Activated CD8-positive, alpha-beta memory T cell treated with anti-CD3 and anti-CD28 coated beads for 1 hour (primary cell): ENCODE measurements around the gene DTD1.

Experiments used
- DNase-seq, 2 donors: peaks; one replicate each; pipeline ENCODE4 v3.0.0-alpha.2; 2020; ENCODE audit warnings: low read depth in 1 of 2; ENCODE audit errors: extremely low read depth in 1 of 2

The DTD1 gene

DNA sequence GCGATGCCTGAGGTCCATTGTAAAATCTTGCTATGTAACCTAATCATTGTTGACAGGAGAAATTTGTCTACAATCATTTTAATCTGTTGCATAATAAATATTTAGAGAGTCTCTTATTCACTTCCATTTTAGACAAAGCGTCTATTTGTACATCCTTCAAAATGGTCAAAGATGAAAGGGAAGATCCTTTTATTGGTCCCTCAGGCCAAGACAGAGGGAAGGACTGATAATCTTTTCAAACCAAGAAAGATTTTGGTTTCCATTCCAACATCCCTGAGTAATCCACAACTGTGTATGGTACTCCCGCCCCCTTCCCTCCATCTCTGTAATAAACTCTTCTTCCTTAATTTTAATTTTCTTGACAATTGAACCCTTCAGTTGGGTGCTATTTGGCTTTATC lies 114.1 kb downstream of the DTD1 start:
- no peak for DNase-seq

DNA sequence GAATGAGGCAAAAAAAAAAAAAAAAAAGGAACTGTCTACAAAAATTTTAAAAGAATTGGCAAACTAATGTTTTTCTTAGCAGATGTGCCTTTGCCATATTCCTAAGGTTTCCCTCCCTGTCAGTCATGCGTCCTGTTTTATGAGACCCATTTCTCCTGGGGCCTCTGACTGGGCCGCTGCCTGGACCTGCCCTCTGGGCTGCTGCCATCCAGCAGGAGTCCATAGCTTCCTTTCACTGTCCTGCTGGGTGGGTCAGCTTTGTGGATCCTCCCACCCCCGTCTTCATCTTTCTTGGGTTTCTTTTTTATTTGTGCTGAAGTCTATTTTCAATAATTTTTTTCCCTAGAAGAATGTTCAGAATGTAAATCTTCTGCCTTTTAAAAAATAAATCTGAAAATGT lies 114.9 kb downstream of the DTD1 start:
- no peak for DNase-seq

DNA sequence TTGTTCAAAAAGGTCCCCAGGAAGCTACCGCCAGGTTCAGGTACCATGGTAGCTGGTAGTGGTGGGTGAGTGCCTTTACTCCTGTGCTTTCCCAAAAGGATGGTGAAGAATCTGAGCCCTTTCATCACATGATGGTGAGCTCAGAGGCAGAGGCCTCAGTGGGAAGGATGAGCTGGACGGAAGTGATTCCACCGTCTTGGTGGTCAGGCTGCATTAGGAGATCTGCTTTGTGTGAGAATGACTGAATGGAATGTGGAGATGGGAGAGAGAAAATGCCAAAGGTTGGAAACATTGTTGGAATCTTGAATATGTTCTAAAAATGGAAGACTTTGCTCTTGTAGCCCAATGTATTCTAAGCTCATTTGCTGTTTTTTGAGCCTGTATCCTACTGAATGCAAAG lies 117.6 kb downstream of the DTD1 start:
- DNase-seq: no peak

DNA sequence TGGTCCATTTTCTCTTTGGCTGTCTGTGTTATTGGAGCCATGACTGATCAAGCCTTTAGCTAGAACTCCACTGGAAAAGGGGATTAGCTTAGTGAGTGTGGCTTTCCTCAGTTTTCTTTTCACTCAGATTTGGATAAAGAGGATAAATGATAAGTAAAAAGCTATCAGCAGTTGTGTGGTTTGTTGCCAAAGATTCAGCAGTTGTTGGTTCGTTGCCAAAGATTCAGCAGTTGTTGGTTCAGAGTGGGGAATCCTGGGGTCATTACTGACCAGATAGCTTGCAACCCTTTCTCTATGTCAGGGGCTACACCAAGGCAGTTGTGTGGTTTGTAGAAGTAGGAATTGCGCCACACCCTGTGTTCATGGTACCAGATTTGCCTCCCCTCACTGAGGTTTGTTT lies 118.1 kb downstream of the DTD1 start:
- no peak for DNase-seq

DNA sequence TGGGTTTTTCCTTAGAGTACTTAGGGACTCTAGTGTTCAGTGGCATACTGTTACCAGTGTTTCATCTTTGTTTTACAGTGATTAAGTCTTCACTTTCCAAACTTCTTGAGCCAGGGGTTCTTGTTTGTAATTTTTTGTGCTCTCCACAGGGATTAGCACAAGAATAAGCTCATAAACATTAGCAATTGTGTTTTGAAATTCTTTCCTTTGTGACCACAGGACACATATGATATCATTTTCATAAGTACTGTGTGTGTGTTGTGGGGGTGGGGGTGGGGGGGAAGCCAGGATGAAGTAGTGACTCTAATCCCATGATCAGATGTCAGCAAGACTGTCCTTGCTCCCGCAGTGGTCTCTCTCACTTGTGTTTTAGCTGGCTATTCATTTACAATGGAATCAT lies 124.3 kb downstream of the DTD1 start:
- no peak for DNase-seq

DNA sequence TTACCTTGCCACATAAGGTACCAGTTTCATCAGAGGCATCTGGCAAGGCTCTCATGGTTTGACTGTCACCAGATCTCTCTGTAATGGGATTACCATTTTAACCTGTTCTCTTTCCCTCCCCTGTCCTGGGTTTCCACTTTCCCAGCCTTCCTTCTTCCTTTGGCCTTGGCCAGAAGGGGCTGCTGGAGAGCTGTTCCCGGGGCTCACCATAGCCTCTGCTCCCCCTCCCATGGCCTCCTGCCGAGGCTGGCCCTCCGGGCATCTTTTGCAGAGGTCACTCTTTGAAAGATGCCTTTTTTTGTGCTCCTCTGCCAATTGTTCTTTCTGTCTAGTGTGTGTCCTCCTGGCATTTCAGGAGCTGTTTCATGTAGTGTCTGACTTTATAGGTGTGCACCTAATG lies 125.0 kb downstream of the DTD1 start:
- no peak for DNase-seq

DNA sequence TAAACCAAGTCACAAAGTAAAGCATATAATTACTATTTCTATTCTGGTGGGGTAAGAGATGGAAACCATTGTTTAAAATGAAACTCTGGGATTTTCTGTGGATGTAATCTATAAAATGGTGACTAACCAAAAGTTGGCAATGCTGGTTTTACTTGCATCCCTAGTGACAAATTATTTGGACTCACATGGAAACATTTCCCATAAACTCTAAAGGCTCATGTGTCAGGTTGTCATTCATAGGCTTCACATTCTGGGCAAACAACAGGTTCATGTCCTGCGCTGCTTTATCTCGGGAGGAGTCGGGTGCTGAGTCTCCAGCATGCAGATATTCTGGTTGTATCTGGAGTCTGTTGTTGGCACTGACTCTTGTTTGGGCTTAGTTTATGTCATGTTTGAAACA lies 127.7 kb downstream of the DTD1 start:
- DNase-seq: no peak

DNA sequence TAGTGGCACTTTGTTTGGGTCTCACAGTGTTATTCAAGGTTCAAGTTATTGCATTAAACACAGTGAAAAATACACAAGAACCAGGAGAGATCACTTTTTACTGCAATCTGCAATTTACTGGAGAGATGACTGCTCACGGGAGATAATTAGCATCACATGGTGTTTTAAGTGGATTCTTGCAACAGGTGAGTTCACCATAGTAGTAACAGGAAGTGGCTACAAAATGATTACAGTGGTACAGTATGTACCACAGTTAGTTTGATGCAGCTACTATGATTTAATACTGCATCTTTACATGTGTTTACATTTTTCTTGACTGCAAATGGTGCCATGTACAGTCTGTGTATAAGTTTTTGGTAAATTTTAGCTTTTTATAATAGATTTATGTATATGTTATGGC lies 129.2 kb downstream of the DTD1 start:
- DNase-seq: no peak

DNA sequence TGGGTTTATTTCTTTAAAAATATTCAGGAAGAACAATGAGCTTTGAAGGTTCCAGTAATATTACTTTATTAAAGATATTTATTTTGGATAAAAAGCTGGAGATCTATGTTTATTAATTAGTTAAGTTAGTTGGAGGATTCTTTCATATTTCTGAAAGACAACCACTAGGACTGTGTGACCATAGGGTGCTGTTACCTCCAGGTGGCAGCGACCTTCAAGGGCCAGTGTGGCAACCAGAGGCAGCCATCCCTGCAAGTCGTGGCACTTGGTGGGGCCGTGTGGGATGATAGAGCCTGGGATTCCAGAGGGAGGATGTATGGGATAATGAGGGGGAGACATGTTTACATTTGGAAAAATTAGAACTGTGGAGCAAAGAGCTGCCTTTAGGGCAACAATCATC lies 130.3 kb downstream of the DTD1 start:
- DNase-seq: no peak

DNA sequence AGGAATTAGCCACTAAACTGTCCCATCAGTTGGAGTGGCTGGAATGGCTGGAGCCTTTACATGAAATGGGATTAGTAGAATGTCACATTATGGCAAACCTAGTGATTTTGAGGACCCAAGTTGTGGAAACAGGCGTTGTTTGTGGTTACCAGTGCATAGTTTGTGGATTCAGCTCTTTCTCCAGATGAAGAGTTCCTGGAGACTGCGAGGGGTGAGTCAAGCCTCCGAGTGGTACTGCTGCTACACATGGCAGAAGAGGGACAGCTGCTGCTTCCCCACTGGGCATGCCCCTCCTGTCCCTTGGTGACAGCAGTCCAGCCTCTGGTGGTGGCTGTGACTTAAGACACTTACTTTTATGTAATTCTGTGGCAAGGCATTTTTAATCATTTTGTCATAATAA lies 131.6 kb downstream of the DTD1 start:
- DNase-seq: no peak

DNA sequence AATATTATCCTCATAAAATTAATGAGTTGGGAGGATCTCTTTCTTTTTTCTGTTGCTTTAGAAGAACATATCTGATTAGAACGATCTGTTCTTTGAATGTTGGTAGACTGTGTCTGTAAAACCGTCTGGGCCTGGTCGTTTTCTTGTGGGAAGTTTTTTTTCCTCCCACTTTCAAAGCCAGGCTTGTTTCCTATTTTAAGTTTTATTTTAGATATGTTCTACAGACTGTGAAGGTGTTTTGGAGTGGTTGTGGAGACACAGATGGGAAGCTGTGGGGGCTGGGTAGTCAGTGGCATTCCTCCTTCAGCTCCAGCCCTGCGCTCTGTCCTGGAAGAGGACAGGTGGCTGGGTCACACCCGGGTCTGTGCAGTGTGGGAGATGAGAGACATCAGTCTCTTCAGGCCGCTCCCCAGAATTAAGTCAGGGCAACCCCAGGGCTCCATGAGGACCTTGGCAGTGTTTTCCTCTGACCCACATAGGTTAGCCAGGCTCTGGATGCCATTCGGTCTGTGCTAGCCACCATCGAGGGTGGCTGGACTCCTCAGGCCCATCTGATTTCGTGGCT lies 133.8 kb downstream of the DTD1 start:
- DNase-seq: no peak

DNA sequence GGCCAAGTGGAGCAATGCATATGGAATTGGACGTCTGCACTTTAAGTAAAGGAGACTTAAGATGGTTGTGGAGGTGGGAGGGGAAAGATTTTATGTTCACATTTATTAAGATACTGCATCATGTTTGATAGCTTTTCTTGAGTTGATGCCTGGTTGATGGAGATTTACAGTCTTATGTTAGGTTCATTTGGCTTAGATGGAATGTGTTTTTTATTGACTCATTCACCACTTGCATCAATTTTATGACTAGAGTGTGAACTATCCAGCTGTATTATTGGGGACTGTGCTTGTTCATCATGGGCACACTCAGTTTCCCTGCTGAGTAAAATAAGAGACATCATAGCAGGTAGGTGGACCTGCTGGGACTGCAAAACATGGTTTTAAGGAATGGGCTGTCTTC lies 134.5 kb downstream of the DTD1 start:
- no peak for DNase-seq

DNA sequence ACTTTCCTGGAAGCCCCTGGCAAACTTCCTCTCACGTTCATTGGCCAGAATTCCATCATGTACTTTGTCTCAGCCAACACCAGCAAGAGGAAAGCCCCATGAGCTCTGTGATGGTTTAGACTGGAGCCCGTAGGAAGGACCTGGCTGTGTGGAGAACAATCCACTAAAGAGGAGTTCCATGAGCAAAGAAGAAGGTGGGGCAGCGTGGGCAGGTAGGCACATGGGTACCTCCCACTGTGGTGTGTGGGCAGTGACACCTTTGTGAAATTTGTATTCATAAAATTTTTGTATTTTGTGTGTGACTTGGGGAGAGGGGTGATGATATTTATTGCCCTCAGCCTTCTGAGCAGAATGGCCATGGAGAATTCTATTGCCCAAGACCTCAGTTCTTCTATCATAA lies 136.2 kb downstream of the DTD1 start:
- no peak for DNase-seq

DNA sequence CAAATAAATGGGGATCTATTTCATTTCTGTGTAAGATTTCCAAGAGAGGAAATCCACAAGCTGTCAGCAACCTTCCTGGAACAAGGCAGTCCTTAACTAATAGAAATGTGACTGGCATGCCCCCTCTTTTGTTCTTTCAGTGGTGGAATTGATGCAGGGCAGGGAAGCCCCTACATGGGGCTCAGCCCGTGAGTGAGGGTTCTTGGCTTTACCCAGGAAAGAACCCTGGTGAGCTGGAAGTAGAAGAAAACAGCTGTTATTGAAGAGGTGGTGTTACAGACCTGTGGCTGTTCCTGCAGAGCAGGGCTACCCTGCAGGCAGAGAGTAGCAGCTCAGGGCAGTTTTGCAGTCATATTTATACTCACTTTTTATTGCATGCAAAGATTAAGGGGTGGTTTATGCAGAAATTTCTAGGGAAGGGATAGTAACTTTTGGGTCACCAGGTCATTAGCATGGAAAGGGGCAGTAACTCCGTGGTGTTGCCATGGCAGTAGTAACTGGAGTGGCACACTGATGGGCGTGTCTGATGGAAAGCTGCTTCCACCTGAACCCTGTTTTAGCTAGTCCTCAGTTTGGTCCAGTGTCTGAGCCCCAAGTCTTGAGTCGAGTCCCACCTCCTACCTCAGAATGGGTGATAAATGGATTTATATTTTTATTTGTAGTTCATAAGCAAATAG lies 137.1 kb downstream of the DTD1 start:
- DNase-seq: no peak

DNA sequence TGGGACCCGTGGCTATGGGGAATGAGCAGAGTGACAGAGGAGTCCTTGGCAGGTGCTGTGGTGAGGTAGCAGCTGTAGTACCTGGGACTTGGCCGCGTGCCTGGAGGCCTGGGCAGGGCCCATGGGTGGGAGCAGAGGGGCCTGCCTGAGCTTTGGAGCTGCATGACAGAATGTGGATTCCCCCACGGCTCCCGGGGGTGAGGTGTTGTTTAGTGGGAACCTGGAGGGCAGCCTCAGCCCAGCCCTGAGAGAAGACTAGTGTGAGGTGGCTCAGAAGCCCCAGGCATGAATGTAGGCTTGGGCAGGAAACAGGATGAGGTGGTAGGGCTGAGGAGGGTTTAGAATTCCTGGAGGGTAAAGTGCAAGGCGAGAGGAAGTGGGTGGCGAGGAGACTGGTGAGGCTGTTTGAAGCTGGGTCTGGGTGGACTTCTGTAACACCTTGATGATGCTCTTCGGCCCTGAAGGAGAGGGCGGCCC lies 139.2 kb downstream of the DTD1 start:
- no peak for DNase-seq

DNA sequence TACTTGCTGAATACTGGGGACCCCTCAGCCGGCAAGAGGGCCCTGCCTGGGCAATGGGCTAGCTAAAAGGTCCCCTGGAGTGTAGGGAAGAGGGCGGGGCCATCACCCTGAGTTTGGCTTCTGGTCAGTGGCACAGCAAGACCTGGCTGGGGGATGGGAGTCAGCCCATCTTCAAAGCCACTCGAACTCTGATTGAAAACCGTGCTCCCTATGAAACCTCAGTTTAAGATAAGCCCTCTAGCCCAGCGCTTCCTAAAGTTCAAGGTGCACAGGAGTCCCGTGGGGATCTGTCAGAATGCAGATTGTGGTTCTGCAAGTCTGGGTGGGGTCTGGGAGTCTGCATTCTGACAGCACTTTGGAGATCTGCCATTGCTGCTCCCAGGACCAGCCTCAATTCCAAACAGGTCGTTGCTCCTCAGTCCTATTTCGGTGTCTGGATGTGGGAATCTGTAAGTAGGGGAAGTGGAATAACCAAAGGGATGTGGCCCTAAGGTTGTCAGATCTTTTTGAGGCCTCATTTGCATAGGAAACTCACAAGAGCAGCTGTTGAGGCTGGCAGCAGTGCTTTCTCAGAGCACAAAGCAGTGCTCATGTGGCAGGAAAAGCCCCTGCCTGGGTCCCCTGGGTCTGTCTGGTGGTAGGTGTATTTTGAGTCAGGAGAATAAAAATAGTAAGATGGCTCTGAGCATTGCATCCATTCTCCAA lies 140.5 kb downstream of the DTD1 start:
- no peak for DNase-seq

DNA sequence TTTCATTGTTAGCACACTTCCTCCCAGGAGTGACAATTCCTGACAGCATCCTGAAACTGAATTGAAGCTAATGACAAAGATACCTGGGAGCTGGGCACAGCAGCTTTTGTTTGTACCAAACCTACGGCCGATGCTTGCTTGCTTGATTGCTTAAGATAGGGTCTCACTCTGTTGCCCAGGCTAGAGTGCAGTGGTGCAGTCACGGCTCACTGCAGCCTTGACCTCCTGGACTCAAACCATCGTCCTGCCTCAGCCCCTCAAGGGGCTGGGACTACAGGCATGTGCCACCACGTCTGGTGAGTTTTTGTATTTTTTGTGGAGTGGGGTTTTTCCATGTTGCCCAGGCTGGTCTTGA lies 141.0 kb downstream of the DTD1 start:
- no peak for DNase-seq

DNA sequence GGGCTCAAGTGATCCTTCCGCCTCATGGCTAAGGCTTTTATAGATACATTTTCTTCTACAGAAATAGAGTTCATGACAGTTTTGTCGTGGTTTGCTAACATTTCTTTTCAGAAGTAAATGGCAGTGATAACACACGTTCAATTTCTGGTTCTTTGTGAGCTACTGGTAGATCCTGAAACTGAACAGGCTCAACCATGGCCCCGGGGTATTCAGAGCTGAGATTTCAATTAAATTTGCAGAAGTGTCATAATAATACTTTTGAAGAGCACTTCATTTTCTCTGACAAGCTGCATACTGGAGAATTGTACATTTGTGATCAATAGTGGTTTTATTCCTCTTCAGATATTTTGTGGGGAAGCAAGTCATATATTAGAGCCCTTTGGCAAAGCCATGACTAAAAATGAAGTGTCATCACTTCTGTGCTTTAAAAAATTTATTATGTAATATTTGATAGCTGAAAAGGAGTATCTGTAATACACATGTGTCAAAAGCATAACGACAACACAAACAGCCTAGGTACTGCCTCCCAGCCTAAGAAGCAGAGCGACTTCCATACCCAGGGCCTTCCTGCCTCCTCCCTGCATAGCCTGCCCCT lies 141.5 kb downstream of the DTD1 start:
- DNase-seq: no peak

DNA sequence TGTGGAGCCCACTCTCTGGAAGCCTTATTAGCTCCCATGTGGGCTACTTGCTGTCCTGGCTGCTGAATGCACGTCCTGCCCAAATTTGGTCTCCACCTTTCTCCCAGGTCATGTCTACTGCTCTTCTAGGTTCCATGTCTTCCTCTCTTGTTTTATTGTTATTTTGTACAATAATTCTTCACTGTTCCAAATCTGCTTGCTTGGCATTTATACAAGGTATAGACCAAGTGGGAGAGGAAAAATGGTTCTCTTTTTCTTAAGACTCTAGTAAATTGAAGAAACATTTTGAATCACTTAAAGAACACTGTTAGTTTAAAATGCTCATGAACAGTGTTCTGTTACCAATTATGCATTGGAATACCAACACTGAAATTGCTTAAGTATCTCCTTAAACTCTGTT lies 144.1 kb downstream of the DTD1 start:
- DNase-seq: no peak

DNA sequence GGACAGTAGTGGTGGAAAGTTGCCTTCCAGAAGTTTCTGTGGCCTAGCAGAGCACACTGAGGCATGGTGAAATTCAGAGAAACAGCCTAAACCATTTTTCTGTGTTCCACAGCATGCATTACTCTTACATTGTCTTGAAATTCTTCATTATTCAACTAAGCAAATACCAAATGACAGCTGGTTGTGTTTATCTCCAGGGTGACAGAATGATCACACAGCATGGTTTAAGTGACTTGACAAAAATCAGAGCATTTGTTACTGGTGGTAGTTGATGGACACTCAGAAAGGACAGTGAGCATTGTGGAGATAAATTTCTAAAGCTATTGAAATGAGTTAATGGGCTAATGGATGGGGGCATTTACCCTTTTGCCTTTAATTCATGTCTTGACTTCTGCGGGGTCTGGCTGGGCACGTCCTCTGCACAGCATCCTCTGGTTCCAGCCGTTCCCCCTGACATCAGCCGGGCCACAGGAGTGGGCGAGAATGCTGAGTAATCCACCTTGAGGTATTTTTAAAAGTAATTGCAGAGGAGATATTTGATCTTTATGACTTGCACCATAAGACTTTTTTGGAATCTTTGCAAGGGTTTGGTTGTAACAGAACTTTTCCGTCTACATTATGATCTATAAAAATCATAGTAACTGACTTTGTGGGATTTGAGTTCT lies 146.8 kb downstream of the DTD1 start:
- no peak for DNase-seq

DNA sequence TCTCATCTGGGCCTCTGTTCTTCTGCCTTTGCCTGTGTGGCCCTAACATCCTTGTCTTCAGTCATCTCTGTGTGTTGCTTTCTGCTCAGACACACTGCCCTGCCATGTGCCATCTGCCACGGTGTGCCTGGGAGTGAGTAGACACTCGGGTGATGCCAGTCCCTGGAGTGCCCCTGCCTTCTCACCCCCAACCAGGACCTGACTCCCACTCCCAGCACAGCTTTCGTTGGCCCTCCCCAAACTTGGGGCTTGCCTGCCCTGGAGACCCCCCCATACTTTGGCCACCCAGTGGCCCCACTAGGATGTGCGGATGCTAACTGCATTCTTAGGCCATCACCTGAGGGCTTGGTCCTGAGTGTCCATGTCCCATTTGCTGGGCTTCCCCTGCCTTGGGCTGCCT lies 149.3 kb downstream of the DTD1 start:
- DNase-seq: no peak

DNA sequence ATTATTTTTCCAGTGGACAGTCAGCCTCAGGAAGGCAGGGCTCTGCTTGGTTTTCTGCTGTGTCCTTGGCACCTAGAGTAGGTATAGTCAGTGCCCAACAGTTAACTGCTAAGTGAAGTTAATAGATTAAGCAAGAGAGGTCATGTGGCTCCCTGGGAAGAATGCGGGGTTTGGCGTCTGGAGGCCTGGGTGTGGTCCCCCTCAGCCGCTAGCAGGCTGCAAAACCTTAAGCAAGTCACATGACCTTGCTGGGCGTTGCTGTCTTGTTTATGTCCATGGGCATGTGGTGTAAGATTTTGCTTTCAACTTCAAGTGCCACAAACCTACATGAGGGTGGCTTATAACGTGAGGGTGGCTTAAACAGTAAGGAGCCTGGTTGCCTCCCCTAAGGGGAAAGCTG lies 150.2 kb downstream of the DTD1 start:
- no peak for DNase-seq
